Posterior vena cava (tissue), 2 donors: Measurements from ENCODE around the gene TBC1D22A. TPM values are rescaled to one million over a fixed set of nuclear protein-coding genes. Genes with fewer than 3 reads are reported as not detected.
"Not testable (repeated sequence)": the region's sequence is repeated elsewhere in the genome, so short reads cannot be mapped to it uniquely, and the experiment has no call there.

Experiments used
- DNase-seq: peaks from one replicate; pipeline ENCODE4 v3.0.0-alpha.2; 2020; ENCODE audit warnings: low spot score
- intact Hi-C, 2 donors: fragments of 100-400 bp; cut with DNase I; formaldehyde crosslinking; loops; one replicate each; pipeline versions ENCODE4 v1.14.1 to v1.14.2; 2022 to 2023
- long read RNA-seq, 2 donors: library from polyadenylated mRNA; unstranded; transcript quantifications; one replicate each; pipeline ENCODE4 v2.0.0, GENCODE V29; 2020 to 2021
- total RNA-seq, 2 donors: library from RNA; stranded (reverse); fragmentation: NEBNext Ultra II Directional; extraction: Animal tissue kit (Norgen Biotek cat#: 25700); gene quantifications; one replicate each; pipeline ENCODE4 v1.2.1, GENCODE V29; 2021
- donor health status: DM: yes; HTN: yes; CAD: no.
- donor health status: DM: yes; HTN: yes; CAD: no.

The TBC1D22A gene, protein sequence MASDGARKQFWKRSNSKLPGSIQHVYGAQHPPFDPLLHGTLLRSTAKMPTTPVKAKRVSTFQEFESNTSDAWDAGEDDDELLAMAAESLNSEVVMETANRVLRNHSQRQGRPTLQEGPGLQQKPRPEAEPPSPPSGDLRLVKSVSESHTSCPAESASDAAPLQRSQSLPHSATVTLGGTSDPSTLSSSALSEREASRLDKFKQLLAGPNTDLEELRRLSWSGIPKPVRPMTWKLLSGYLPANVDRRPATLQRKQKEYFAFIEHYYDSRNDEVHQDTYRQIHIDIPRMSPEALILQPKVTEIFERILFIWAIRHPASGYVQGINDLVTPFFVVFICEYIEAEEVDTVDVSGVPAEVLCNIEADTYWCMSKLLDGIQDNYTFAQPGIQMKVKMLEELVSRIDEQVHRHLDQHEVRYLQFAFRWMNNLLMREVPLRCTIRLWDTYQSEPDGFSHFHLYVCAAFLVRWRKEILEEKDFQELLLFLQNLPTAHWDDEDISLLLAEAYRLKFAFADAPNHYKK
- 10 to 100 TPM; 19.3 to 21.7 TPM for total RNA-seq
- long read RNA-seq, donor 1, transcript TBC1D22A-201 (13 exons, 3,787 nt): major isoform, 9 of 22 reads
- long read RNA-seq, donor 1, partial matches to known transcripts: 2 of 22 reads
- long read RNA-seq, donor 1, other reads (novel, unspliced or antisense): 10 of 22 reads
- long read RNA-seq, donor 2, transcript TBC1D22A-201 (13 exons, 3,787 nt): major isoform, 29 of 69 reads
- long read RNA-seq, donor 2, partial matches to known transcripts: 19 of 69 reads
- long read RNA-seq, donor 2, other reads (novel, unspliced or antisense): 17 of 69 reads

DNA sequence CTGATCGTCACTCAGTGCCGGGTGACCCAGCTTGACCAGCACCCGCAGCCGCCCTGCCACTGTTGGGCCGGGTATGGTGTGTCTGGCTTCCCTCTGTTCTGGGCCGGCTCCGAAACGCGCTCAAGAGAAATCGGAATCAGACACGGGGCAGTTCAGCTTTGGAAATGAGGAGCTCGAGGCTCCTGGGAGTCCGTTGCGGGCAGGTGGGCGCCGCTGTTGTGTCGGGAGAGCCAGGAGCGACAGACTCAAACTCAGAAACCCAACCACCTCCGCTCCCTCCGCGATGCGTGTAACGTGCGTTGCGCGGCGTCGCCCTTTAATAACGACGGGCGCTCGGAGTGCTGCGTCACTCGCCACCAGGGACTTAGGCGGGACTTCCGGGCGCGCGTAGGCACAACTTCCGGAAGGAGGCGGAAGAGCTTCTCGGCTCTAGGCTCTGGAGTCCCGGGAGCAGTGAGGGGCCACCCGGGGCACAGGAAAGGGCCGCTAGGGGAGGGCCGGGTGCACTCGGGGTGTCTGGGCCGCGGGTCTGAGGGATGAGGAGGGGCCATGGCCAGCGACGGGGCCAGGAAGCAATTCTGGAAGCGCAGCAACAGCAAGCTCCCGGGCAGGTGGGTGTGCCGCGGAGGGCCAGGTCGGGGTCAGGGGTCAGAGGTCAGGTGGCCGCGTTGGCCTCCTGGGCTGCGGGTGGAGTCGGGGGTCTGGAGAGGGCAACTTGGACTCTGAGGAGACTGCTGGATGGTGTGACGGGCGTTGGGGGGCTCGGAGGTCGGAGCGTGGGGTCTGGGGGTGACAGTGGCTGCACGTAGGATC, at the start of gene TBC1D22A:
TBC1D22A (plus strand) TSS at position 413 of the 813 bp plus-strand sequence; CDS start at position 550, 137 bp downstream.
- peak; percentile 98 for DNase-seq
- intact Hi-C loops: no loop called here

DNA sequence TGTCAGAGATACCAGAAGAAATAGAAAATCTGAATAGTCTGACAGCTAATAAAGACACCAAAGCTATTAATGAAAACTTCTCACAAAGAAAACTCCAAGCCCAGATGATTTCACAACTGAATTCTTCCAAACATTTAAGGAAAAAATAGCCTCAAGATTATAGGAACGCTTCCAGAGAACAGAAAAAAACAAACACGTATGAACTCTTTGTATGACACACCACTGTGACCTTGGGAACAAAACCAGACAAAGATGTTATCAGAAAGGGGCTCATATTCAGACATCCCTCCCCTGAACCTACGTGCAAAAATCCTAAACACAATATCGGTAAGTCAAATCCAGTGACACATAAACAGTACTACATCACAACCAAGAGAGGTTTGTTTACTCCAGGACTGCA, 47.9 kb upstream of the TBC1D22A start:
- intact Hi-C loops: no loop called here
- DNase-seq: no peak

DNA sequence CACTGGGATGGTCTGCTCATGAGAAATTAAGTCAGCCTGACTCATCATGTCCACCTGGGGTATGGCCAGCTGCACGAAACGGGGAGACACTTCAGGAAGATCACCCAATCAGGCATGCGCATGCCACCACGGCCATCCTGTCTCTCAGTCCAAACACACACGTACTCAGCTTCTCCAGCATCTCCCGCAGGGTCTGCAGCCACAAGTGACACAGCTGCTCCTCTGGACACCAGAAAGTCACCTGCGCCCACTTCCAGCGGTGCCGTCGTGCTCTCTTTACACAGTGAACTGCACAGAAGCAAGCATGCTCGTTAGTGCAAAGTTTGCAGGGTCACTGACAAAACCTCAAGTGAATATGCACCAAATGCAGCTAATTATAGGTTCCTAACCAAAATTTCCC, 42.5 kb upstream of the TBC1D22A start:
- DNase-seq: no peak
- intact Hi-C loops: no loop called here

DNA sequence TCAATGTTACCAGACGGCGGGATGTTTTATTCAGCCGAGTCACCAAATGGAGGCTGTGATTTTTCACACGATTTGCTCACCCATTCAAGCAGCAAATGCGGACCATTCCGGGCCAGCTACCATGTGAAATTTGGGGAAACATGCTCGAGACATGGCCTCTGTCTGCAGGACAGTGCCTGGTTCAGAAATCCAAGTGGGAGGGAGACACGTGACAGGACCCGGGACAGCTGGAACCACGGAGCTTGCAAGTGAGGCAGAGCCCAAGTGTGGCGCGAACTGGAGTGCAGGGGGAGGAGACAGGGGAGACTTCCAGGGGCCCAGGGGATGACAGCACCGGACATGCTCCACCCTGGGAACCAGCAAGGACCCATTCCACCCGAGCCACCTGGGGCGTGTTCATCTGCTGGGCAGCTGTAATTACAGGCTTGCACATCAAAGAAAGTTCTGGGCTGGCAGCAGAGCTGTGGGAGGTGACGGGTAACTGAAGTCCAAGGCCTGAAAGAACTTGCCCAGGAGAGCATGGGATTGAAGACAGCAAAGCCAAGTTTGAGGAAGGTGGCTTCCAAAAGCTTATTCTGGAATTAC, 40.9 kb upstream of the TBC1D22A start:
- intact Hi-C loops: no loop called here
- no peak for DNase-seq

DNA sequence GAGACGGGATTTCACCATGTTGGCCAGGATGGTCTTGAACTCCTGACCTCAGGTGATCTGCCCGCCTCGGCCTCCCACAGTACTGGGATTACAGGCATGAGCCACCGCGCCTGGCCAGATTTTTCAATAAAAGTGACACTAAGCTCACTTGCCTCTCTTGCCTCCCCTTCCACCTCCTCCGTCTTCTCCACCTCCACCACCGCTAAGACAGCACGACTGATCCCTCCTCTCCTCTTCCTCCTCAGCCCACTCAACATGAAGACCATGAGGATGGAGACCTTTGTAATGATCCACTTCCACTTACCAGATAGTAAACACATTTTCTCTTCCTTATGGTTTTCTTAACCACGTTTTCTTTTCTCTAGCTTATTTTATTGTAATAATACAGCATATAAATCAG, 38.6 kb upstream of the TBC1D22A start:
- intact Hi-C loops: loop anchor here in 1 of 2 donors (1.0 kb wide), 1 partner anchor 39 kb away; no protein-coding TSS in a partner anchor
- DNase-seq: no peak

DNA sequence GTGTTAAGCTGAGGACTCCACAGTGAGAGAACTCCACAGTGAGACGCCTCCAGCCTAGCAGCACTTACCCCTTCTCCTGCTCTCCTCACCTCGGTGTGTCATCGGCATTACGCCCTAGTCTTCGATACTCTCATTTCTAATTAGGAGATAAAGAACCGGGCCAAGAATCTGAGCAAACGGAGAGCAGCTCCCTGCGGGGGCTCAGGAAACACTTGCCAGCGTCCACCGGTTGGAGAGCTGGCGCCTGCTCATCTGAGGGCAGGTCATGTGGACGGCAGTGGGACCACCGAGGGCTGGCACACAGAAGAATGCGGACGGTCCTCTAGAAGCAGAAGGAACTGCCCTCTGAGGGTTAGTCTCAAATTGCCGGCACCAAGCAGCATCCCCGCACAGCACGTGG, 37.4 kb upstream of the TBC1D22A start:
- intact Hi-C loops: no loop called here

DNA sequence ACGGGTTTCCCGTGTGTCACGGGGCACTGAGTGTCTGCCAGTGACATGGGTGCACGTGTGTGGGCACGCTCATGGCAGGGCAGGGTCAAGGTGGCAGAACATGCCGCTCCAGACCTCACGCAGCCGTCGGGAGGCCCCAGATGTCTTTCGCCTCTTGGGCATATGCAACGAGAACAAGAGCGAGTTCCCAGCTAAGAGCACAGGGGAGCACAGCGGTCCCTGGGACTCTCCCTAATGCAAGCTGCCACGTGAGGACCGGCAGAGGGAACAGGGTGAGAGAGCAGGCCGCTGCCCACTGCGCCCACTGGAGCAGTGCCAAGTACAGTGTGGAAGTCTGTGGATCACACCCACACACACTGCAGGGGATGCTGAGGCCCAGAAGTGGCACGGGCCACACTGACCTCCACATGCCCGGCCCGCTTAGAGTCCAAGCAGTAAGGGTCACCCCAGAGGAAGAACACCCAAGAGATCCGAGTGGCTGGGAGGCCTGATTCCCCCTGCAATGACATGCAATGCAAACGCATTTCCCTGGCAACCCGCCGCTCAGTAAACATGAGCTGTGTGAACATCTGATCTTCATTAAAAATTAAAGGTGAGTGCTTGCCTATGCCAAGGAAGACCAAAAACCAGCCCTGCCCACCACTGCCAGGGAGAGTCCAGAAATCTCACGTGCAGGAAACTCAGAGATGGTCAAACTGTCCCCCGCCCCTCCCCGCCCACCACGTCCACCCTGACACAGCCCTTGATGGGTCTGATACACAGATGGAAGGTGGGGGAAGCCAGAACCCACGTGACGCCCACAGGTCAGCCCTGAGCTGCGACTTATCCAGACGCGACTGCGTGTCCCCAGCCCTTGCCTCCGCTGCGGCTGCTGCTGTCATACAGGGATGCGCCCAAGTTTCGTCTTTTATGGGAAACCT, 36.1 kb upstream of the TBC1D22A start:
- intact Hi-C loops: no loop called here
- DNase-seq: no peak

More for the DNA sequence above, 37.4 kb upstream of the TBC1D22A start:
- no peak for DNase-seq

DNA sequence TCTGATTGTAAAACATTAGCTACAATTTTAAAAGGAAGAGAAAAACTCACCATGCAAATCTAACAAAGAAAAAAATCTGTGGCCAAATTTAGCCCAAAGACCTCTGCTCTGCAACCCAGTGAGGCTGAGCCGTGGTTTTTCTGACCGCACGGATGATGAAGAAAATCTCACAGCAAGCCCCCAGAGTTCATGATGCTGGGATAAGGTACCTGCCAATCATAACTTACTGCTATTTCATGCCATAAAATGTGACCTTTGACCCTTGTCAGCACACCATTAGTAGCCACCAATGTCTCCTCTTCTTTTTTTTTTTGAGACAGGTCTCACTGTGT, 35.5 kb upstream of the TBC1D22A start:
- intact Hi-C loops: no loop called here

DNA sequence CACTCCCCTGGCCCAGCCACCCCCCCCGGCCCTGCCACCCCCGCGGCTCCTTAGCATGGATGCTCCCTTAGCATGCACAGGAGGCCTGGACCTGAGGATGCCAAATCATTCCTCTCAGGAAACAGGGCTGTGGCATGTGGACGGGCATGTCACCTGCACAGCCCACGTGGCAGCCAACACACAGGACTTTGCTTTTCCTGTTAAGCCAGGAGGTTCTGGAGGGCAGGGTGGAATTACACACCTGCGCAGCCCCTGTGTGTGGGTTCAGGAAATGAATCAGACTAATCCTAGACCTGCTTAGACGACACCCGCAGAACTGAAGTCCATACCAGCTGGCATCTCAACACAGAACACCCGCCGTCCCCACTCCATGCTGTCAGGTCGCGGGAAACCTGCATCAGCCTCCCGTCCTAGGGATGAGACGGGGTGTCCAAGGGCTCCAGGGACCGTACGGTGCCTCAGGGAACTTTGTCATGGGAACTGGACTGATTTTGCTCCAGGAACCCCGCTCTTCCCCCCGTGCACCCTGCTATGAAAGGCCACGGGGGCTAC, 34.6 kb upstream of the TBC1D22A start:
- no peak for DNase-seq
- intact Hi-C loops: no loop called here

More for the DNA sequence above, 35.5 kb upstream of the TBC1D22A start:
- DNase-seq: no peak

DNA sequence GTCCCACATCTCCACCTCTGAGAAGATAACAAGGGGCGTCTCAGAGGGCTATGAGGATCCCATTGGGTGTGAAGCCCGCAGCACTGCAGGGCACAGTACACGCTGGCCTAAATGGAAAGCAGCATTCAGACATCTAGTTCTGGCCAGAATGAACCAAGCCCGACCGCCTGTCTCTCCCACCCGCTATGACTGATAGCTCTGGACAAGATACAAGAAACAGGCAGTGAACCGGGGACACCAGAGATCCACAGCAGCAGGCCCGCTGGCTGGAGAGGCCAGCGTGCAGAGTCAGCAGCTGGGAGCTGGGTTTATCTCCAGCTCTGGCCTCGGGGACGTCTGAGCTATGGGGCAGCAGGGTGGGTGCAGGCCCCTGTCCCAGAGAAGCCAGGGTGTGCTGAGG, 34.0 kb upstream of the TBC1D22A start:
- intact Hi-C loops: no loop called here
- DNase-seq: no peak

DNA sequence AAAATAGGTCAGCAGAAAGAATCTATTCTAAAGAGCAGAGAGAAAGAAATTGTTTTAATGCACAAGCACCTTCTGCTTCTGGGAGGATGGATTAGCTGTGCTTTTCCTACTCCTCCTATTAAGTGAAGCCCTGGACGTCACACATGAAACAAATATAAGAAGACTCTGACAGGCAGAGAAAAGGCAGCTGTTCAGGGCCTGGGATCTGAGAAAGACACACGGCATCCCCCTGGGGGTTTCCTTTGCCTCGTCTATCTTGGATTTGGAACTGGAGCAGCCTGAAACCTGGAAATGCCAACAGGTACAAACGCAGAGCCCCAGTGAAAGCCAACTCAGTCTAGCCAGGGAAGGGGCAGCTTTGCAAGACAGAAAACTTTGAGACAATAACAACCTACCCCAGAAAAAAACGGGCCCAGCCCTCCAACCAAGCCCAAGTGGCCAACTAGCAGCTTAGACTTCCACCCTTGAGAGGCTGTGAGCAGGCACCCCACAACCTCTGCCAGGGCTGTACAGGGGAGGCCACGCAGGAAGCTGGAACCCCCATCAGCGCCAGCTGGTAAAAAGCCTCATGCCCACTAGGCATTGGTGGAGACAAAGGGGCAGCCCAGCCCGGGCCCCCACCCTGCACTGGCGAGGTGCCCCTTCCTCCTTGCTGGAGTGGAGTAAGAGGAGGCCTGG, 31.7 kb upstream of the TBC1D22A start:
- intact Hi-C loops: no loop called here
- no peak for DNase-seq

DNA sequence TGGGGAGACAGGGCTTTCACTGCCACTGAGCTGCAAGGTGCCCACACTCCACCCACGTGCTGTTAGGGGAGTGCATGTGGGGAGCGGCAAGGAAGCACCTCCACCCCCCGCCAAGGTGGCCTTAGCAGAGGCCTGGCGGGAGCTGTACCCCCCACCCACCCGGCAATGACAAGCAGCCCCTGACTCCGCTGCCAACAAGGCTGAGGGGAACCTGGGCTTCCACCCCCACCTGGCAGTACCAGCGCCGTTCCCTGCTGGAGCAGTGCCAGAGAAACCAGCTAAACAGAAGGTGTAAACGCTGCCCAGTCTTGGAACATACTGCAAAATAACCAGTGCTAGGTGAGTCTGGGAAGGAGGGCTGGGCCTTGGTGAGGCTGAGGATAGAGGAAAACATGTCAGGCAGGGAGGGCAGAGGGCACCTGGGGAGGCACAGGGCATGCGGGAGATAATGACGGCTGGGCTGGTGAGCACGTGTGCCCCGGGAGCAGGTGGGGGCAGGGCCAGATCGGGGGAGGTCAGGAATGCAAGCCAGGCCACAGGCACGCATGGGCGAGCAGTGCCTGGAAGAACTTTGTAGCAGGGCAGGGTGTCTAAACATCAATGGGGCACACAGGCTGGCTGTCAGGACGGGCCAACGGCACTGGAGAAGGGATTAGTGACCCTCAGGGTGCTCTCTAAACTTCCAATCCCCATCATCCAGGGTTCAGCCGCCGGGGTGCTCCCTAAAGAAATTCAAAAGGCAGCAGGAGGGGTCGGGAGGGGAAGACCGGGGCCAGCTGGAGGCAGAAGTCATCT, 31.0 kb upstream of the TBC1D22A start:
- intact Hi-C loops: no loop called here
- no peak for DNase-seq

DNA sequence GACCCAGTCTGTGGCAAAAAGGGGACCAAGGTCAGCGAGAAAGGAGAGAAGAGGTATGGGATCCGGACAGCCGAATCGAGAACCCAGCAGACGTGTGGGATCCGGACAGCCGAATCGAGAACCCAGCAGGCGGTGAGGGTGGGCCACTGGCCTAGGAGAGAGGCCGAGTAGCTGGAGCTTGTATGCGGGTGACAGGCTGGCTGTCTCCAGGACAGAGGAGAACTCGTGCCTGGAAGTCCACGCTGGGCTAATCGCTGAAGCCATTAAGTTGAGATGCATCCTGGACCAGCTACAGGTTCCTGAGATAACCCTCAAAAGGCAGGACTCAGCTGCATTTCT, 30.4 kb upstream of the TBC1D22A start:
- no peak for DNase-seq
- intact Hi-C loops: no loop called here

DNA sequence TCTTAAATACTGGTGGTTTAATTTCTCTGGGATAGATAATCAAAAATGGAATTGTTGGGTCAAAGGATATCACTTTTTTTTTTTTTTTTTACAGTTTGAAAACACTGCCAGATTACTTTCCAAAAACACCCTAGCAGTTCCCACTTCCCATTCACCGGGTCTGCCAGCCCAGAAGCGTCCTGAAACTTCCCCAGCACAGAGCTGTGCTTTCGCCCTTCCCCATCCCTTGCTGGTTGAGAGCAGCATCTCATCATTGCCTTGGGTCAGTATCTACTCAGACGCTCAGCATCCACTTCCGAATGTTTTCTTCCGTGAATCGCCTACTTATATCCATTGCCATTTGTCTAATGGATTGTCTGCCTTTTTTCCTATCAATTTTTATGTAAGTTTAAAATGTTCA, 29.9 kb upstream of the TBC1D22A start:
- intact Hi-C loops: no loop called here
- no peak for DNase-seq

DNA sequence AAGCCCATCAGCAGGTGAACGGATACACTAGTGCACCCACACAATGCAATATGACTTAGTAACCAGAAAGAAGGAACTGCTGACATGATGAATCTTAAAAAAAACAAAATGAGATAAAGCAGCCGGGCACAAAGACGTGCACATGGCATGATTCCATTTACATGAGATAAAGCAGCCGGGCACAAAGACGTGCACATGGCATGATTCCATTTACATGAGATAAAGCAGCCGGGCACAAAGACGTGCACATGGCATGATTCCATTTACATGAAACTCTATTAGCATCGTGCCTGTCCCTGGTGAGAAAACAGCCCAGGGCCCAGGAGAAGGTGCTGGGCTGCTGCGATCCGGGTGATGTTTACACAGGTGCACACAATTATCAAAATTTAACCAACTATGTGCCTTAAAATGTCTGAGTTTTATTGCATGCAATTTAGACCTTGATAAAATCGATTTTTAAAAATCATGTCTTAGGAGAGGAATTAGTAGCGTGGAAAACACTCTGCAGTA, 28.2 kb upstream of the TBC1D22A start:
- DNase-seq, intact Hi-C loops: not testable (repeated sequence)

DNA sequence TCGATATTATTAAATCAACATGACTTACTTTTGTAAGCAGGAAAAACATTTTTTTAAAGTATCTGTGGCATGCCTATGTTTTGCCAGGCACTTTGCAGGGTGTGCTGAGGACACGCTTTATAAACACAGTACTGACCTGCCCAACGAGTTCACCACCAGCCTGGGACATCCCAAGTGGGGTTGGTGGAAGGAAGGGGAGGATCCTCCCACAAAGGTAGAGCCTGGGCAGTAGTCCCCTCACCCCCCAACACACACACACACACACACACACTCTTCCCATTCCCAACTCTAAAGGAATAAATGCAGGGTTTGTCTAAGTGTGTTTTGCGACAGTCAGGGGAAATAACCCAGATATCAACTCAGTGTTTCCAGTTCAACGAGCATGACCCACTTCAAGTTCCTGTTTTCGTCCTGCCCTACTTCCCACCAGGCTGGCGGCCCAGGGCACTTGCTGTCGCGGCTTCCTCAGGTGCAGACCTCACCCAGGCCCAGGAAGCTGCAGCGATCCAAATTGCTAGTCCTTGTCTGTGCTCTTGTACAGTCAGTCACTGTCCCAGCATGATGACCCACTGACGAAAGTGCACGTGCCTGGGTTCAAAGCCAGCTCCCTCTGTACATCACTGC, 27.5 kb upstream of the TBC1D22A start:
- intact Hi-C loops: no loop called here
- peak; percentile 88 for DNase-seq
